ENCODE data around the gene ZFR. TPM values are rescaled to one million over a fixed set of nuclear protein-coding genes. Genes with fewer than 3 reads are reported as not detected.
"Not testable (repeated sequence)": the region's sequence is repeated elsewhere in the genome, so short reads cannot be mapped to it uniquely, and the experiment has no call there.

ZFR gene
- total RNA-seq, 4 donors from 2014 or later: 35.6 to 64.1 (median 57.4) TPM

- Histone ChIP-seq H3K27me3 (no peaks in the 10 kb centered on the region), H3K9me3 (no peaks in the 10 kb centered on the region), H3K4me3 (no peak overlapping the region), H3K4me1 (no peaks in the 10 kb centered on the region), H3K36me3 (no peaks in the 10 kb centered on the region), H3K27ac (no peak overlapping the region)
- no peak for DNase-seq
- intact Hi-C loops (cut with DNase I; ENCODE audit: low total_unique reads) (no loop called here), in situ Hi-C loops (cut with MboI; ENCODE audit: low pct_ligation_motif_present in 1 of 4, low pct_unique_long_range_greater_than_20kb in 1 of 4, low sequenced_read_pairs in 3 of 4) (no loop called here)
- 82 to 94% methylated on average over 2 to 5 of the region's 5 CpGs for WGBS, 2 donors (ENCODE audit: low coverage in 1 of 2)
- no peak for TF ChIP-seq EP300 (IDR thresholded peaks at IDR 0.05; ENCODE audit: low read depth)
- TF ChIP-seq POLR2AphosphoS5 (IDR thresholded peaks at IDR 0.05): no peak
- TF ChIP-seq CTCF (IDR thresholded peaks at IDR 0.05): no peak
- TF ChIP-seq POLR2A (IDR thresholded peaks at IDR 0.05): no peak
These were observed 14.4 kb upstream of the ZFR start for GRCh38 chr5:32458880-32459495.

- 91 to 94% methylated on average over 6 of the region's 6 CpGs for WGBS, 2 donors (ENCODE audit: low coverage in 1 of 2)
- Histone ChIP-seq H3K27me3 (no peaks in the 10 kb centered on the region), H3K36me3 (no peaks in the 10 kb centered on the region), H3K27ac (no peak overlapping the region), H3K9me3 (no peaks in the 10 kb centered on the region), H3K4me3 (no peak overlapping the region), H3K4me1 (no peaks in the 10 kb centered on the region)
- intact Hi-C loops (cut with DNase I; ENCODE audit: low total_unique reads): no loop called here
- DNase-seq: no peak
- TF ChIP-seq CTCF (IDR thresholded peaks at IDR 0.05): no peak
- no peak for TF ChIP-seq EP300 (IDR thresholded peaks at IDR 0.05; ENCODE audit: low read depth)
- no peak for TF ChIP-seq POLR2A (IDR thresholded peaks at IDR 0.05)
- TF ChIP-seq POLR2AphosphoS5 (IDR thresholded peaks at IDR 0.05): no peak
- in situ Hi-C loops (cut with MboI; ENCODE audit: low pct_ligation_motif_present in 1 of 4, low pct_unique_long_range_greater_than_20kb in 1 of 4, low sequenced_read_pairs in 3 of 4): no loop called here
These were observed 10.8 kb upstream of the ZFR start for GRCh38 chr5:32455311-32455710.

- Histone ChIP-seq H3K27ac (no peak overlapping the region), H3K36me3 (no peaks in the 10 kb centered on the region), H3K4me3 (no peak overlapping the region), H3K4me1 (no peaks in the 10 kb centered on the region), H3K9me3 (no peaks in the 10 kb centered on the region), H3K27me3 (no peaks in the 10 kb centered on the region)
- 96 to 100% methylated on average over 1 to 5 of the region's 5 CpGs for WGBS, 2 donors (ENCODE audit: low coverage in 1 of 2)
- TF ChIP-seq CTCF (IDR thresholded peaks at IDR 0.05): no peak
- TF ChIP-seq EP300 (IDR thresholded peaks at IDR 0.05; ENCODE audit: low read depth): no peak
- no peak for TF ChIP-seq POLR2A (IDR thresholded peaks at IDR 0.05)
- no peak for TF ChIP-seq POLR2AphosphoS5 (IDR thresholded peaks at IDR 0.05)
- in situ Hi-C loops (cut with MboI; ENCODE audit: low pct_ligation_motif_present in 1 of 4, low pct_unique_long_range_greater_than_20kb in 1 of 4, low sequenced_read_pairs in 3 of 4): no loop called here
- intact Hi-C loops (cut with DNase I; ENCODE audit: low total_unique reads): no loop called here
- DNase-seq: no peak
These were observed 10.3 kb upstream of the ZFR start for GRCh38 chr5:32454821-32455220.

GRCh38 chr5:32453916-32454315 is 9.4 kb upstream of the ZFR start:
- DNase-seq: no peak
- Histone ChIP-seq H3K36me3 (no peaks in the 10 kb centered on the region), H3K4me3 (no peak overlapping the region), H3K27me3 (no peaks in the 10 kb centered on the region), H3K27ac (no peak overlapping the region), H3K4me1 (no peaks in the 10 kb centered on the region), H3K9me3 (no peaks in the 10 kb centered on the region)
- WGBS, 2 donors (ENCODE audit: low coverage in 1 of 2): 88 to 91% methylated on average over 2 to 5 of the region's 5 CpGs
- in situ Hi-C loops (cut with MboI; ENCODE audit: low pct_ligation_motif_present in 1 of 4, low pct_unique_long_range_greater_than_20kb in 1 of 4, low sequenced_read_pairs in 3 of 4): no loop called here
- intact Hi-C loops (cut with DNase I; ENCODE audit: low total_unique reads): no loop called here
- TF ChIP-seq POLR2AphosphoS5 (IDR thresholded peaks at IDR 0.05) (no peak), EP300 (IDR thresholded peaks at IDR 0.05; ENCODE audit: low read depth) (no peak), POLR2A (IDR thresholded peaks at IDR 0.05) (no peak), CTCF (IDR thresholded peaks at IDR 0.05) (no peak)

- in situ Hi-C loops (cut with MboI; ENCODE audit: low pct_ligation_motif_present in 1 of 4, low pct_unique_long_range_greater_than_20kb in 1 of 4, low sequenced_read_pairs in 3 of 4); H3K36me3 ChIP-seq; H3K4me1 ChIP-seq; H3K27me3 ChIP-seq; H3K4me3 ChIP-seq; H3K27ac ChIP-seq; H3K9me3 ChIP-seq; DNase-seq; intact Hi-C loops (cut with DNase I; ENCODE audit: low total_unique reads): not testable (repeated sequence)
- 54 to 87% methylated on average over 4 to 6 of the region's 6 CpGs for WGBS, 2 donors (ENCODE audit: low coverage in 1 of 2)
These were observed 7.8 kb upstream of the ZFR start for GRCh38 chr5:32452316-32452715.
